Astrocyte of the cerebellum (primary cell): ENCODE measurements around the gene GRK5.
"Not testable (repeated sequence)": the region's sequence is repeated elsewhere in the genome, so short reads cannot be mapped to it uniquely, and the experiment has no call there.

Source experiments
- DNase-seq: peaks from one replicate; pipeline ENCODE4 v3.0.0-alpha.2; 2011; ENCODE audit warnings: low read depth
- H3K4me3 ChIP-seq: 2 replicates; pipeline ENCODE4 v1.5.1; 2011; ENCODE audit warnings: mild to moderate bottlenecking, low read depth, low read length, moderate library complexity
- CTCF ChIP-seq: IDR thresholded peaks from 2 replicates; pipeline ENCODE4 v1.5.1; 2012; ENCODE audit warnings: low read length, low read depth, moderate library complexity, mild to moderate bottlenecking; ENCODE audit errors: missing control alignments
- in situ Hi-C: cut with HindIII; loops from 2 replicates; pipeline ENCODE4 v1.10.0; 2017; ENCODE audit warnings: low sequenced_read_pairs

Gene GRK5

GRCh38 chr10:119166564-119166963 lies 40.8 kb upstream of the GRK5 start:
- TF ChIP-seq CTCF: no peak
- no peak for DNase-seq
- no peak overlapping the region for H3K4me3 ChIP-seq
- in situ Hi-C loops: no loop called here

- DNase-seq: no peak
- in situ Hi-C loops: no loop called here
- no peak for TF ChIP-seq CTCF
Observed at GRCh38 chr10:119167041-119167440, 40.3 kb upstream of the GRK5 start.

GRCh38 chr10:119174109-119174508 lies 33.3 kb upstream of the GRK5 start:
- H3K4me3 ChIP-seq: no peak overlapping the region
- no peak for DNase-seq
- TF ChIP-seq CTCF: no peak
- in situ Hi-C loops: no loop called here

More at GRCh38 chr10:119167041-119167440, 40.3 kb upstream of the GRK5 start:
- no peak overlapping the region for H3K4me3 ChIP-seq

- no peak for TF ChIP-seq CTCF
- in situ Hi-C loops: no loop called here
- no peak overlapping the region for H3K4me3 ChIP-seq
- DNase-seq: no peak
Observed at GRCh38 chr10:119176166-119176565, 31.2 kb upstream of the GRK5 start.

GRCh38 chr10:119177708-119178371 lies 29.5 kb upstream of the GRK5 start:
- H3K4me3 ChIP-seq: peak overlapping the region; percentile 61
- TF ChIP-seq CTCF: no peak
- in situ Hi-C loops: no loop called here
- DNase-seq: no peak

GRCh38 chr10:119178372-119179119 lies 28.8 kb upstream of the GRK5 start, which contains the start of gene PRDX3:
PRDX3 (minus strand) TSS chr10:119178812; CDS start chr10:119178790, 22 bp downstream.
- in situ Hi-C loops: no loop called here
- DNase-seq: peak; percentile 60
- TF ChIP-seq CTCF: peak; percentile 14
- H3K4me3 ChIP-seq: peak within 1 kb of the TSS; percentile 61

- in situ Hi-C loops, H3K4me3 ChIP-seq: not testable (repeated sequence)
Observed at GRCh38 chr10:119180850-119181400, 26.4 kb upstream of the GRK5 start.

More at GRCh38 chr10:119180850-119181400, 26.4 kb upstream of the GRK5 start:
- not testable (repeated sequence) for DNase-seq
